Liver (tissue), 9 donors: ENCODE data around the gene CNOT10. TPM values are rescaled to one million over a fixed set of nuclear protein-coding genes. Genes with fewer than 3 reads are reported as not detected.

ENCODE experiments used
- DNase-seq: peaks from one replicate; pipeline ENCODE4 v3.0.0-alpha.2; 2017; ENCODE audit warnings: low spot score
- H3K27ac ChIP-seq, 2 donors: one replicate each; pipeline ENCODE4 v1.7.0; 2013; ENCODE audit warnings: inconsistent platforms in 2 of 2, low read length in 2 of 2, control low read depth in 1 of 2, low read depth in 1 of 2, mild to moderate bottlenecking in 1 of 2
- H3K27me3 ChIP-seq, 4 donors: one replicate each; pipeline versions ENCODE4 v1.6.1 to v1.7.0; 2013; ENCODE audit warnings: low read length in 3 of 4, inconsistent platforms in 1 of 4, mild to moderate bottlenecking in 1 of 4, moderate library complexity in 1 of 4; ENCODE audit not compliant: control insufficient read depth in 4 of 4, insufficient read depth in 4 of 4
- H3K36me3 ChIP-seq, 4 donors: one replicate each; pipeline versions ENCODE4 v1.6.1 to v1.7.0; 2013; ENCODE audit warnings: low read length in 3 of 4, mild to moderate bottlenecking in 3 of 4, low read depth in 1 of 4, moderate library complexity in 1 of 4; ENCODE audit not compliant: control insufficient read depth in 4 of 4, insufficient read depth in 3 of 4
- H3K4me1 ChIP-seq, 4 donors: one replicate each; pipeline versions ENCODE4 v1.6.1 to v1.7.0; 2013; ENCODE audit warnings: low read length in 3 of 4, mild to moderate bottlenecking in 3 of 4, moderate library complexity in 1 of 4; ENCODE audit not compliant: control insufficient read depth in 4 of 4, insufficient read depth in 4 of 4
- H3K4me3 ChIP-seq, 3 donors: one replicate each; pipeline versions ENCODE4 v1.6.1 to v1.7.0; 2013; ENCODE audit warnings: low read length in 3 of 3, control low read depth in 1 of 3, low read depth in 1 of 3, mild to moderate bottlenecking in 1 of 3
- H3K9ac ChIP-seq, 2 donors: one replicate each; pipeline ENCODE4 v1.7.0; 2013; ENCODE audit warnings: low read length in 2 of 2, mild to moderate bottlenecking in 2 of 2, moderate library complexity in 2 of 2, control low read depth in 1 of 2, low read depth in 1 of 2
- H3K9me3 ChIP-seq, 4 donors: one replicate each; pipeline versions ENCODE4 v1.6.1 to v1.7.0; 2013; ENCODE audit warnings: low read length in 3 of 4; ENCODE audit not compliant: control insufficient read depth in 4 of 4
- ATF3 ChIP-seq: IDR thresholded peaks from 2 replicates; pipeline ENCODE4 v1.6.1; 2016; ENCODE audit warnings: antibody characterized with exemption
- CTCF ChIP-seq: fragments of 150-350 bp; IDR thresholded peaks from 2 replicates; pipeline ENCODE4 v1.5.1; 2017; ENCODE audit warnings: improper control_type of control experiment, low read depth, low read length; ENCODE audit not compliant: missing input control
- EGR1 ChIP-seq, 2 donors: IDR thresholded peaks; 2 replicates each; pipeline ENCODE4 v1.6.1; 2016 to 2018; ENCODE audit warnings: antibody characterized with exemption in 2 of 2, low read depth in 2 of 2
- FOXA1 ChIP-seq: IDR thresholded peaks from 2 replicates; pipeline ENCODE4 v1.6.1; 2016; ENCODE audit warnings: antibody characterized with exemption
- FOXA2 ChIP-seq: IDR thresholded peaks from 2 replicates; pipeline ENCODE4 v1.6.1; 2016; ENCODE audit warnings: antibody characterized with exemption
- GABPA ChIP-seq, 2 donors: IDR thresholded peaks in 1 of 2; conservative IDR thresholded peaks in 1 of 2; 2 replicates each; pipeline ENCODE4 v1.6.1; 2016; ENCODE audit warnings: antibody characterized with exemption in 2 of 2, mild to moderate bottlenecking in 1 of 2, moderate library complexity in 1 of 2
- HNF4A ChIP-seq, 2 donors: conservative IDR thresholded peaks; 2 replicates each; pipeline ENCODE4 v1.6.1; 2016; ENCODE audit warnings: antibody characterized with exemption in 2 of 2, mild to moderate bottlenecking in 2 of 2
- HNF4G ChIP-seq: IDR thresholded peaks from 2 replicates; pipeline ENCODE4 v1.6.1; 2016; ENCODE audit warnings: antibody characterized with exemption
- JUND ChIP-seq, 2 donors: IDR thresholded peaks; 2 replicates each; pipeline ENCODE4 v1.6.1; 2016; ENCODE audit warnings: antibody characterized with exemption in 2 of 2
- MAX ChIP-seq: IDR thresholded peaks from 2 replicates; pipeline ENCODE4 v1.6.1; 2016; ENCODE audit warnings: antibody characterized with exemption
- NR2F2 ChIP-seq: IDR thresholded peaks from 2 replicates; pipeline ENCODE4 v1.6.1; 2016; ENCODE audit warnings: antibody characterized with exemption
- RAD21 ChIP-seq, 2 donors: IDR thresholded peaks; 2 replicates each; pipeline ENCODE4 v1.6.1; 2016; ENCODE audit warnings: antibody characterized with exemption in 2 of 2, mild to moderate bottlenecking in 2 of 2
- REST ChIP-seq: IDR thresholded peaks from 2 replicates; pipeline ENCODE4 v1.6.1; 2016; ENCODE audit warnings: antibody characterized with exemption, mild to moderate bottlenecking
- RXRA ChIP-seq, 2 donors: IDR thresholded peaks; 2 replicates each; pipeline ENCODE4 v1.6.1; 2017 to 2018; ENCODE audit warnings: antibody characterized with exemption in 2 of 2, mild to moderate bottlenecking in 1 of 2
- SP1 ChIP-seq: IDR thresholded peaks from 2 replicates; pipeline ENCODE4 v1.6.1; 2018; ENCODE audit warnings: antibody characterized with exemption, mild to moderate bottlenecking
- TAF1 ChIP-seq: conservative IDR thresholded peaks from 2 replicates; pipeline ENCODE4 v1.6.1; 2016; ENCODE audit warnings: antibody characterized with exemption, mild to moderate bottlenecking
- YY1 ChIP-seq: IDR thresholded peaks from 2 replicates; pipeline ENCODE4 v1.6.1; 2016; ENCODE audit warnings: antibody characterized with exemption, mild to moderate bottlenecking
- ZBTB33 ChIP-seq: IDR thresholded peaks from 2 replicates; pipeline ENCODE4 v1.6.1; 2016; ENCODE audit warnings: antibody characterized with exemption
- WGBS: extraction: QIAGEN DNeasy Blood & Tissue Kit; methylation state at CpG from one replicate; pipeline ENCODE4 v1.1.7; 2013; 5-methylcytosine and 5-hydroxymethylcytosine counted together
- polyA plus RNA-seq, 2 donors: library from polyadenylated mRNA; stranded (reverse) in 1 of 2; unstranded in 1 of 2; fragments of 200-250 nt in 1 of 2; fragments of >200 nt in 1 of 2; fragmentation: Nextera tagmentation in 1 of 2; extraction: Ambion mirVana in 1 of 2; gene quantifications; one replicate each; pipeline versions ENCODE4 v1.2.1 to v1.2.3, GENCODE V29; 2013 to 2015
- total RNA-seq, 2 donors: library from RNA; depleted of rRNA; stranded (reverse); fragments of >200 nt; gene quantifications; one replicate each; pipeline ENCODE4 v1.2.3, GENCODE V29; 2014
- donor health status: healthy.
- donor health status: healthy.
- donor health status: healthy.
- donor health status: healthy.
- donor health status: healthy.

CNOT10 gene
- total and polyA plus RNA-seq, 4 donors, result 6.7 to 19.6 (median 11.1) TPM

- Histone ChIP-seq H3K27me3 (no peaks in the 10 kb centered on the region), H3K27ac (no peak overlapping the region), H3K4me3 (no peak overlapping the region), H3K9me3 (no peaks in the 10 kb centered on the region), H3K36me3 (no peaks in the 10 kb centered on the region), H3K9ac (no peak overlapping the region), H3K4me1 (no peaks in the 10 kb centered on the region)
- TF ChIP-seq RXRA (IDR thresholded peaks at IDR 0.05) (no peak), RAD21 (IDR thresholded peaks at IDR 0.05) (no peak), EGR1 (IDR thresholded peaks at IDR 0.05; ENCODE audit: low read depth in 2 of 2) (no peak), TAF1 (no peak), ATF3 (no peak), HNF4A (conservative IDR thresholded peaks at IDR 0.05) (no peak), HNF4G (no peak), GABPA (IDR thresholded peaks at IDR 0.05 in 1 of 2, conservative IDR thresholded peaks at IDR 0.05 in 1 of 2) (no peak), ZBTB33 (no peak), SP1 (no peak), FOXA1 (no peak), FOXA2 (no peak), MAX (no peak), REST (no peak), YY1 (no peak), NR2F2 (no peak), JUND (IDR thresholded peaks at IDR 0.05) (no peak)
- WGBS, result 75% methylated on average over 3 of the region's 3 CpGs
- no peak for DNase-seq
Observed at GRCh38 chr3:32655167-32655566, 29.8 kb upstream of the CNOT10 start.

- no peak overlapping the region for H3K4me3 ChIP-seq
- H3K36me3 ChIP-seq, result no peaks in the 10 kb centered on the region
- DNase-seq, result no peak
- TF ChIP-seq RXRA (IDR thresholded peaks at IDR 0.05) (no peak), TAF1 (no peak), RAD21 (IDR thresholded peaks at IDR 0.05) (no peak), MAX (no peak), HNF4G (no peak), YY1 (no peak), FOXA2 (no peak), CTCF (no peak), EGR1 (IDR thresholded peaks at IDR 0.05; ENCODE audit: low read depth in 2 of 2) (no peak), JUND (IDR thresholded peaks at IDR 0.05) (no peak), ZBTB33 (no peak), GABPA (IDR thresholded peaks at IDR 0.05 in 1 of 2, conservative IDR thresholded peaks at IDR 0.05 in 1 of 2) (no peak)
- no peaks in the 10 kb centered on the region for H3K9me3 ChIP-seq
- H3K27me3 ChIP-seq, result no peaks in the 10 kb centered on the region
- WGBS, result 78% methylated on average over 3 of the region's 3 CpGs
- peaks cover 0 to 8% (median 3%) of the 10 kb centered on the region in 4 donors for H3K4me1 ChIP-seq
- H3K9ac ChIP-seq, result no peak overlapping the region
- H3K27ac ChIP-seq, result no peak overlapping the region
Observed at GRCh38 chr3:32660634-32661033, 24.4 kb upstream of the CNOT10 start.
